Adipose tissue (tissue), 3 donors: ENCODE measurements around the gene PSIP1. TPM values are rescaled to one million over a fixed set of nuclear protein-coding genes. Genes with fewer than 3 reads are reported as not detected.

Experiments used
- polyA plus RNA-seq, 3 donors: library from polyadenylated mRNA; stranded (reverse); fragments of 200-250 nt; gene quantifications; one replicate each; pipeline ENCODE4 v1.2.3, GENCODE V29; 2013
- donor health status: healthy with polysubstance abuse.
- donor health status: Bipolar disorder and iron deficiency.
- donor health status: healthy.

Gene PSIP1
- polyA plus RNA-seq, 3 donors: 7.1 to 43.6 (median 16.9) TPM

Other genes with a start within 250 kb of the PSIP1 start
- gene TTC39B, start 203.8 kb downstream of the PSIP1 start, polyA plus RNA-seq: 1 to 10 TPM; 1.2 to 2.1 (median 1.4) TPM
- gene SNAPC3, start 88.1 kb downstream of the PSIP1 start, polyA plus RNA-seq: 10 to 100 TPM in 1 of 3 donors, 1 to 10 TPM in 2; 6.1 to 12.0 (median 8.3) TPM
- 1 to 10 TPM in 1 of 3 donors, under 1 TPM in 2; 0.22 to 1.1 (median 0.97) TPM for gene CCDC171, start 42.1 kb upstream of the PSIP1 start, polyA plus RNA-seq